CD1c-positive myeloid dendritic cell (primary cell): Measurements from ENCODE around the gene ICOSLG.
"Not testable (repeated sequence)": the region's sequence is repeated elsewhere in the genome, so short reads cannot be mapped to it uniquely, and the experiment has no call there.

Experiments used
- DNase-seq: peaks from one replicate; pipeline ENCODE4 v3.0.0-alpha.2; 2016; ENCODE audit errors: extremely low spot score

The ICOSLG gene

DNA sequence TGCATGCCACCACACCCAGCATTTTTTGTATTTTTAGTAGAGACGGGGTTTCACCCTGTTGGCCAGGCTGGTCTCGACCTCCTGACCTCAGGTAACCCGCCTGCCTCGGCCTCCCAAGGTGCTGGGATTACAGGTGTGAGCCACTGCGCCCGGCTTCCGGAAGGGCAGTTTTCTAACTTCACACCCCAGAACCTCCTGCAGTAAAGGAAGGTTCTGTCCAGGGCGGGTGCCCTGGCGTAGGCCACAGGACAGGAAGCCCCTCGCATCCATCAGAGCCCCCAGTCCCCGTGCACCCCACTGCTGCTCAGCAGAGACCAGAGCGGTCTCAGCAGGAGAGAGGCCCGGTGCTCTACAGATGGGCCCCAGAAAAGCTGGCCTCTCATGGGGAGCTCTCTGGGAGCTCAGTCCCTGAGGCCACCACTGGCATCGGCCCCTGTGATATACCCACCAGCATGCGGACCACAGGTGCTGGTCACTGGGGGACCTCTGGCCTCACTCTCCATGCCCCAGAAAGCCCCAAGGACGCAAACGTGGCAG is 25.1 kb upstream of the ICOSLG start:
- no peak for DNase-seq

DNA sequence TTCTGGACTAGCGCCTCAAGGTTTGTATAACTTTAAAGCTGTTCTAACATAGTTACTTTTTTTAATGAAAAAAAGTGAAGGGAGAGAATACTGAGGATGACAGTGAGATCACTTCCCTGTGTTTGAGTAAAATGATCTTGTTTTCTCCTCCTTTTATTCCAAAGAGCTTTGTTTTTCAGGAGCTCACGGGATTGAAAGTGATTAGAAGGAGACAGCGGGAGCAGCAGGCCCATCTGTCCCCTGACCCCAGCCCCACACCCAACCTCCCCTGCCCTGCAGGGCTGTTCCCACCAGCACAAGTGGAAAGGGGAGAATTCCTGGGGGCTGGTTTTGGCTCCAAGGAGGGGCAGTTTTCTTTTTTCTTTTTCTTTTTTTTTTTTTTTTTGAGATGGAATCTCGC is 23.0 kb upstream of the ICOSLG start:
- no peak for DNase-seq

DNA sequence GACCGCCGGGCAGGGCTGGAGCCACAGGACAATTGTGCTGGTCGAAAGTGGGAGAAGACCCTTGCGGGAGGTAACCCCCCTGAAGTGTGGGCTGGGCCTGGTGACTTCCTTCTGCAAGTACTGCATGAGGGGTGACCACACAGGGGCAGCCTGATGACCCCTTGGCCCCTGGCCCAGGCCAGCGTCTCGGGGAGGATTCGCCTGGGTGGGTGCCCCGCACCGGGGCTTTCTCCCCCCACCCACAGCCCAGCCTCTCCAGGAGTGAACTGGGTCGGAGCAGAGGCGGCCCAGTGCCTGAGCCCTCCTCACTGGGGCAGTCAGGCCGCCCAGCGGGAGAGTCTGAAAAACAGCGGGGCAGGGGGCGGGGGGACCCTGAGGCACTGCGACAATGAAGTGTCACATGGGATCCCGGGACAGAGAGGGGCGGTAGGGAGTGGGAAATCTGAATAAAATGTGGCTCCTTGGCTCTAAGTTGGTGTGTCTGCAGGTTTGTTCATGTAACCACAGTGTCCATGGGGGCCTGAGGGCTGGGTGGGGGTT is 22.5 kb upstream of the ICOSLG start:
- no peak for DNase-seq

DNA sequence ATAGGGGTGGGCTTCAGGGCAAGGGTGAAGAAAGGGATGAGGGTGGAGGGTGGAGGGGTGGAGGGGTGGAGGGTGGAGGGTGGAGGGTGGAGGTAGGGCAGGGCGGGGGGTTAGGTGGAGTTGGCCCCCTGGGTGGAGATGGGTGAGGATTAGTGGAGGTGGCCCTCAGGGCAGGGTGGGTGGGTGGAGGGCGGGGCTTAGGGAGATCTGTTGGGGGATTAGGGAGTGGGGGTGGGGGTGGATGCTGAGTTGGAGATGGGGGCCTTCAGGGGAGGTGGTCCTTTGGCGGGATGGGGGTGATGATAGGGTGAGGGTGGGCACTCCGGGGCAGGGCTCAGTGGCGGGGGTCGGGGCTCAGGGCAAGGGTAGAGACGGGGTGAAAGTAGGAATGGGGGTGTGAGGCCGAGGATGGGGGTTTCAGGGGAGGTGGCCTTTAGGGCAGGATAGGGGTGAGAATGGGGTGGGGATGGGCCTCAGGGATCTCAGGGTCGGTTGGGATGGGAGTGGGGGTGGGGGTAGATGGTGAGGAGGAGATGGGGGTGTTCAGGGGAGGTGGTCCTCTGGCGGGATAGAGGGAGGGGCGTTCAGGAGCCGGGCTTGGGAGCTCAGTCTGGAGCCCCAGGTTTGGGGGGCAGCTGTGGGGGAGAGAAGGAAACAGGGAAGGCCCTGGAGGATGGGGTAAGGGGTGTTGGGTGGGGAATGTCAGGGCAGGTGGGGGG is 21.8 kb upstream of the ICOSLG start:
- no peak for DNase-seq

DNA sequence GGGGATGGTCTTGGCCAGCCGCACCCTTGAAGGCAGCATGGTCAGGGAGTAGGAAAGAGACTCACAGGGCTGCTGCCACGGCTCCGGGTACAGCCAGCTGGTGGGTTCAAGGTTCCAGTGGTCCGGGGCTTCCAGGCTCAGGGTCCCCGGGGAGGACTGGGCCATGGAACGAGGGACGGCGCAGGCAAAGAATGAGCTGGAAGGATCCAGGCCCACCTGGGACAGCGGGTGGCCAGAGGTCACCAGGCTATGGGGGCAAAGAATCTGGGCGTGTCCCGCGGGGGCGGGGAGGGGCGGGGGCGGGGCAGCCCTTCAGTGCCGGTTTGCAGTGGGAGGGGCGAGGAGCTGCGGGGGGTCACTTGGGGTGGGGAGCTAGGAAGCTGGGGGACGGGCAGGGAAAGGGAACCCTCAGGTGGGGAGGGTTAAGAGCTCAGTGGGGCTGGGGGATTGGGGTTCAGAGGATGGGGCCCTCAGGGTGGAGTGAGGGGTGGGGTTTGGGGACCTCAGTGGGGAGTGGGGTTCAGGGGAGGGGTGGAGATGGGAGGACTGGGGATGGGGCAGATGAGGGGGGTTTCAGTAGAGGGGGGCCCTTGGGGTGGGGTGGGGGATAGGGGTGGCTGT is 21.0 kb upstream of the ICOSLG start, which contains the start of gene DNMT3L:
TSS of gene DNMT3L (minus strand) at position 223 of the 621 bp plus-strand sequence. CDS start 638 bp downstream, outside the sequence.
- no peak for DNase-seq

DNA sequence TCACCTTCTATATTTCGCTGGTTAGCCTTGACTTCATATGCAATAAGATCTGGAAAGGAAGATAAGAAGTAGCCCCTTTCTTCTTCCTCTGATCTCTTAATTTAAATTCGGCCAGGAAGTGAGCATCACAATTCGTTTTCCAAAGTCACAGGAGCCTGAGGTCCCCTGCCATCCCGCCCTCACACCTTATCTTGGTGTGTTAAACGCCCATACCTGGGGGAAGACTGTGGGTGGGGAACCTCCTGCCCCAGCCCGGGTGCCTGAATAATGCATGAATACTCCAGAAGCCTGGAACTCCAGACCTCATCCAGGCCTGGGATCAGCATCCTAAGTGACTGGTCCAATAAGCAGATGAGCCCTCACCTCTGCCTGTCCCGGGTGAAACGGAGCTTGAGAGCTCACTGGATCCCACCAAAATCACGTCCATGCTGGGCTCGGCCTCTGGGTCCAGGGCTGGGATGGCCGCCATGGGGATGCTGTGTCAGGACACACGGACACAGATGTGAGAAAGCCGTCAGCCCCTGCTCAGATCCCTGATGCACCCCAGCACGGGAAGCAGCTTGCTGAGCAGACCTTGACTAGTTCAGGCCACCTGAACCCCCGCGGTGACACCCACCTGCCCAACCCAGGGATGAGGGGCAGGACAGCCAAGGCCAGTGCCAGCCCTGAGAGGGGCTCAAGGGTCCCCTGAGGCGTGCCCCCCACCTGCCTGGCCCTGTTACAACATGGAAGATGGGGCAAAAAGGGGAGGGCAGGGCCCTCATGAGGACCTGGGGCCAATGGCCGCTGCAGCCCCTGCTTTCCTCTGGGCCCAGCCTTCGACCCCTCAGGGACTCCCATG is 20.3 kb upstream of the ICOSLG start:
- DNase-seq: no peak

DNA sequence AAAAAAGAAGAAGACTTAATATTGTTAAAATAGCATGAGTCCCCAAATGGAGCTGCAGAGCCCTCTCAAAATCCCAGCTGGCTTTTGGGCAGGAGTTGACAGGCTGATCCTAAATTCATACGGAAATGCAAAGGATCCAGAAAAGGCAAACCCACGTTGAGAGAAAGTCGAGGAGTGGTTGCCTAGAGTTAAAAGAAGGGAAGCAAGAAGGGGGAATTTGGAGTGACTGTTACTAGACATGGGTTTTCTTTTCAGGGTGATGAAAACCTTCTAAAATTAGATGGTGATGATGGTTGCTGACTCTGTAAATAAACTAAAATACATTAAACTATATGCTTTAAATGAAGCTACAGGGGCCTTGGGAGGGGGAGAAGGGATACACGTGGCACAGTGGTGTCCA is 19.3 kb upstream of the ICOSLG start:
- DNase-seq: no peak

DNA sequence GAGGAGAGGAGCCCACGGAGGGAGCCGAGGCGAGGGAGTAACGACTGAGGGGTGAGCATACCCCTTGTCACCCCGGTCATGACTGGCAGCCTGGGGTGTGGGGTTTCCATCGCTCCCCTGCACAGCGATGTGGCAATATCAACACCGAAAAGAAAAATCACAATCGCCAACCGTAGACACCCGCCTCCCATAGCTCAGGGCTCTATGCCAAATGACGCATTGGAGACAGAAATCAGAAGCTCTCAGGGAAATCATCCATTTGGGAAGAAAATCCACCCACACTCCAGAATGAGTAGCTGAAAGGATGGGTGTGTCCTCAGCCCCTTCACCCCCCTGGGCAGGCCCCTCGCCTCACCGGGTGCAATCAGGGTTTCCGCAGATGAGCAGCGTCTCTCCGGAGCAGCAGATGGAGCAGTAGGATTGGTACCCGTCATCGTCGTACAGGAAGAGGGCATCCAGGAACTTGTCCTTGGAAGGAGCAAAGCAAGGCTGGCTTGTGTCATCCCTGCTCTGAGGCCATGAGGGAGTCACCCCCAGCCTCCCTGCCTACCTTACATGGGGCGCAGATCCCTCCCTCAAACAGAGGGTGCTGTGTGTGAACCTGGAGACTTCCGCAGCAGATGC is 18.5 kb upstream of the ICOSLG start:
- no peak for DNase-seq

DNA sequence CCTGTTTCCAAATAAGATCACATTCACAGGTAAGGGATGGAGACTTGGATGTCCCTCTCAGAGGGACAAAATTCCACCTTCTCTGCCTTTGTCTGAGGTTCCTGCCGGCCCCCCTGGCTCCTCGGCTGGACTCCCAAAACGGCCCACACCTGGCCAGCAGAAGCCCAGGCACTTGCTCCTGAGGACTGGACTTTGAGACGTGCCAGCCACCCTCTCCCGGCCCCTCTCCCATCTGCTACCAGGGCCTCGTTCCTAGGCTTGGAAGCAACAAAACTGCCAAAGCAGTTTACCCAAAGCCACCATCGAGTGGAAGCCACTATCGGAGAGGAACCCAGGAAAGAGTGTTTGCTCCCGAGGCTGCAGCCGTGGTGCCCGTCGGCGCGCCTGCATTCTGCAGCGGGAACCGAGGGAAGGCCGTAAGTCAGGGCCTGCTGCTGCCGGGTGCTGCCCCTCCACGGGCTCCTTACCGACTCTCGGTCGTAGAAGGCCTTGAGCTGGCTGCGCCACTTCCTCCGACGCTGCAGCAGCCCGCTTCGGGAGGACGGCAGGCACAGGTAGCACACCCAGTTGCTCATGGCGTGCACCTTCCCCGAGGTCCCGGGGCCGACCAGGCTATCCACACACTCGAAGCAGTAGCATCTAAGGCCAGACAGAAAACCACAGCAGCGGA is 17.4 kb upstream of the ICOSLG start:
- no peak for DNase-seq

DNA sequence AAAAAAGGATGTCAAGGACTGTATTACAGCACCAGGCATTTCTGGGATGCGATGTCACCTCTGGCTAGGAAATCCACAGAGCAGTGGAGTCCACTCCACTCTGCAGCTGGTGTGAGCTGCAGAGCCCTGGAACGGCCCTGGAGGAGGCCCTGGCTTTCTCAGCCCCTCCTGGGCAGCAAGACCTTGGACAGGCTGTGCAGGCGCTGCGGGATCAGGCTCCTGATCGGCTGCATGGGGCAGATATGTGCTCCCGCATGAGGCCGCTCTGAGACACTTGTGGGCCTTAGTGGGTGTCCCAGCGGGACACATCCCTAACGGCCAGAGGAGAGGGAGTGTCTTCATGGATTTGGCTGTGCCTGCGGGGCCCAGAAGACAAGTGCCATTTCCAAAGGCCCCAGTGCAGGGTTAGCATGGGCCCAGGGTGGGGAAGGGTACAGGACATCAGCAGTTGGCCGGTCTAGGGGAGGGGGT is 14.8 kb upstream of the ICOSLG start:
- no peak for DNase-seq

DNA sequence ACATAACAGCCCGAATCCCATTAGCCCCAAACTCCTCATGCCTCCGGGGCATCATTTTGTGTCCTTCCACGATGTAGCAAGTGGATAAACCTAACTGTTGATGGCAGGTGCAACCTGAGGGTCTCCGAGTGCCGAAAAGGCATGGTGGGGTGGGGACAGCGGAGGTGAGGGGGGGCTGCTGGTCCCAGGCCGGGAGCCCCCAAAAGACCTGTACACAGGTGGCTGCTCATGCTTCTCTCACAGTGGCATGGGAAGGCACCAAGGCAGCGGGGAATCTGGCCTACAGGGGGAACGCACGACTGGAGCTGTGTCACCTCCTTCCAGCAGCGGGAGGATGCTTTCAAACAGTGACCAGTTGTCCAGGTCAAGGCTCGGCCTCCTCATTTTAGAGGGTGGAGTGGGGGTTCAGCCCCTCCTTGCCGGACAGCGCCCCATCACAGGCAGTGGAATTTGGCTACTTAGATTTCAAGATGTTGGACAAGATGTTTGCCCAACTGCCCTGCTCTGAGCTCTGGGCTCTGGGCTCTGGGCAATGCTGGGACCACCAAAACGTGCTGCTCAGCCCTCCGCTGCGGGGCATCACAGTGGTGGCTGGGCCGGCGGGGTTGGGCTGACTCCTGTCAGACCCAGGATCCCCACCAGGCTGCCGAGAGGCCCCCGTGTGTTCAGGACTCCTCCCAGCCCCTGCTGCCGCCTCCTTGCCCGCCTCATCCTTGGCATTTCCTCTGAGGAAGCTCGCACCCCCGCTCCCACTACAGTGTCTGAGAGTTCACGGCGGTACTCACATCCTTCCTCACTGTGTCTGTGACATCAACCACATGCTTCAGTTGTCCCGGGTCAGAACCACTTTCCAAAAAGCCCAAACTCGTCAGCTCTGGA is 13.3 kb upstream of the ICOSLG start:
- peak; percentile 45 for DNase-seq

DNA sequence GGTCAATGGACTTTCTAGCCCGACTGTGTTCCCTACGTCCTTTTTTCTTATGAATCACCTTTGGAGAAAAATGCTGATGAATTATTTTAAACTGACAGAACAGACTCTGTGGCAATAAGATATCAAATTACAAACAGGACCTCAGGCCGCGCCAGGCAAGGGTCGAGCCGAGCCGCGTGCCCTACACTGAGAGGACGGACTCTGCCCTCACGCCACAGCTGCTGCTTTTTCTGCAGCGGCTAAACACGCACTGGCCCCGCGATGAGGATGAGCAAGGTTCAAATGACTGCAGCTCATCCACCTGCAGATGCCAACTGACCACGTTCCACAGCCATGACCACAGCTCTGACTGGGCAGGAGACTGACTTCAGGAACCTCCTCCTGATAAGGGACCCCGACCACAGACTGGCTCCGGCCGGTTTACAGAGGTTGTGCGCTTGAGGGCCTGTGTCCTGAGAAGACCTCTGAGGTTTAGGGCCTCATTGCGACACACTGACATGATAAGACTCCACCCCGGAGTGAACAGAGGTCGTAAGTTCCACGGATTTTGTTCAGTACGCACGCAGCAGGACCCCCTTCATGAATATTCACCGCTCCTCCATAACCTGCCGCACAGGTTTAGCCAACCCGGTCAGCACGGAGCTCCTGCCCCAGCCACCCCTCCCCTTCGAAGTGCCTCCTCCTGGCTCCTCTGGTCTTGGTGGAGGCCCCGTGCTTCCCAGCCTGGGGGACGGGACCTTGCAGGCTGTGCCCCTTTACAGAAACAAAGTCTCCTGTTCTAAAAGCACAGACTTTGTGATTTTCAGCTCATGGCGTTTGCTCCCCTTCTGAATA is 8.7 kb upstream of the ICOSLG start:
- DNase-seq: not testable (repeated sequence)

DNA sequence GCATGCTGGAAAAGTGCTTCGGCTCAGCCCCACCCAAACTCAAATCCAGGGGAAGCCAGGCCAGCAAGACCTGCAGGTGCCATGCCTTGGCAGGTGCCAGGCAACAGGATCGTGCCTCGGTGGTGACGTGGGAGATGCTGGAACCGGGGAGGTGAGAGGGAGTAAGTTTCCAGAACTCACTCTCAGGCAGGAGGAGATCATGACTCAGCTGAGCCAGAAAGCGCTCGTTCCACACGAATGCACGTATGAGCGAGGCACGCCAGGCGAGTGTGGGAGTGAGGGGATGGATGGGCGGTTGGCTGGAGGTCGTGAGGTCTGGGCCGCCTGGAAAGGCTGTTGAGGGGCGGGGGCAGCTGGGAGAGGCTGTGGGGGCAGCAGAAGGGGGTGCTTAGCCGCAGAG is 7.2 kb upstream of the ICOSLG start:
- not testable (repeated sequence) for DNase-seq

DNA sequence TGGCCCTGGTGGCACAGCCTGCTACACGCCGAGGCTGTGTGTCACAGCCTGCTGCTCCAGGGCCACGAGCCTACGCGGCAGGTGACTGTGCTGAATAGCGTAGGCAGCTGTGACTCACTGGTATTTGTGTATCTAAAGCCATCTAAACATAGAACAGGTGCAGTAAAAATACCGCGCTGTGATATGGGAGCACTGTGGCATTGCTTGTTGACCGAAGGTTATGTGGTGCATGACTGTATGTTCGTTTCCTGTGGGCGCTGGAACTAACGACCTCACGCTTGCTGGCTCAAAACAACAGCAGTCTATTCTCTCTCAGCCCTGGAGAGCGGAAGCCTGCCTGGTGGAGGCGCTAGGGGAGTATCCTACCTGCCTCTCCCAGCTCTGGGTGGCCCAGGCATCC is 3.2 kb upstream of the ICOSLG start:
- not testable (repeated sequence) for DNase-seq

DNA sequence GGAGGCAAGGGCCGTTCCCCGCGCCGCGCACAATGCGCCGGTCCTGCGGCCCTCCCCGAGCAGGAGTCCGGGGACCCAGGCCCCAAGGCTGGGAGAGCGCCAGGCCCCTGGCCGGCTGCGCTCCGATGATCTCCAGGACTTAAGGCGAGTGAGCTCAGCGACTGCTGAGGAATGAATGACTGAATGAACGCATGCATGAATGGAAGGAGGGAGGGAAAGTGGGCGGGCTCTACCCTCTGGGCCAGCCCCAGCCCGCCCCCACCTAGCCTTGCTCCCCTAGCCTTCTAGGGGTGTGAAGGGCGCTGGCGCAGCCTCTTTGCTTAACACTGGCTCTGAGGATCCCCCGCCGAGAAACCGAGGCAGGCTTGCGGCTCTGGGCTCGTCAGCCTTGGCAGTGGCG is 538 bp upstream of the ICOSLG start:
- DNase-seq: not testable (repeated sequence)

DNA sequence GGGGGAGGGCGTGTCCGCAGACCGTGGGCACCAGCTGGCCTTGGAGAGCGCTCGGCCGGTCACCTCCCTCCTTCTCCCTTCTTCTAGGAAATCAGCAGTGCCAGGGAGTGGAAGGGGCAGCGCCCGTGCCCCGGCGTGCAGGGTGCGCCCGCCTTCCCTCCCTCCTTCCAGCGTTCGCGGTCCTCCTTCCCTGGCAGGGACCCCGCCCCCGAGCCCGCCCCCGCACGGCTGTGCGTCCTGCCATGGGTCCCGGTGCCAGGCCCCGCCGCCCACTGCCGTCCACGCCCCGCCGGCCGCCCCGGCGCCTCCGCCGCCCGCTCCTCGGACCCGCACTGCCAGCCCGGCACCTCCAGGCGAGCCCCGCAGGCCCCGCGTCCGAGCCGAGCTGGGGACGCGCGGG is 390 bp downstream of the ICOSLG start:
- not testable (repeated sequence) for DNase-seq

DNA sequence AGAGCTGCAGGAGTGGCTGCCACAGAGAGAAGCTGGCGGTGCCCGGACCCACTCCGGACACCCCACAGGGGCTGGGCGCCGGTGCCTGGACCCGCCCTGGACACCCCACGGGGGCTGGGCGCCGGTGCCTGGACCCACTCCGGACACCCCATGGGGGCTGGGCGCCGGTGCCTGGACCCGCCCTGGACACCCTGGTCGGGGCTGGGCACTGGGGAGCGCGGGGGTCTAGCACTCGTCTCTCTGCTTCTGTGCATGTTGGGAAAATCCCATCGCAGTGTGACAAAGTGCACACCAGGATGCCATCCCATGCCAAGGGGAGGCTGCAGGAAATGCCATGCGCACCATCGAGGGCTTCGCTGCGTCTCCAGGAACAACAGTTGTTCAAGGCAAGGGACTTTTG is 11.2 kb downstream of the ICOSLG start:
- not testable (repeated sequence) for DNase-seq

DNA sequence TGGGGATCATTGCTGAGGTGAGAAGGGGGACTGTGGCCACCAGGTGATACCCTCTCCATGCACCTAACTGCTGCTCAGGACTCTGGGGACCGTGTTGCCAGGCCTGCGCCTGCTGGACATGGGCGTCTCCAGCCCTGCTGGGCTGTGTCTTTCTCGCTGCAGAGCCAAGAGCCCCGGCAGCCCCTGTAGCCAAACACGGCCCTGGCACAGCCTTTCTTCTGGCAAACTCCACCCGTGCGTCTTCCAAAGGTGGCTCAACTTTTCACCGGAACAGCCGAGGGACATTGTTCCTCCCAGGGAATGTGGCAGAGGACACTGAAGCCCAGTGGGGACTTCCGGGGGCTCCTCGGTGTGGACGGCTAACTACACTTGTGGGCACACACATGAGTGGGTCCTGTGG is 12.6 kb downstream of the ICOSLG start:
- DNase-seq: not testable (repeated sequence)

DNA sequence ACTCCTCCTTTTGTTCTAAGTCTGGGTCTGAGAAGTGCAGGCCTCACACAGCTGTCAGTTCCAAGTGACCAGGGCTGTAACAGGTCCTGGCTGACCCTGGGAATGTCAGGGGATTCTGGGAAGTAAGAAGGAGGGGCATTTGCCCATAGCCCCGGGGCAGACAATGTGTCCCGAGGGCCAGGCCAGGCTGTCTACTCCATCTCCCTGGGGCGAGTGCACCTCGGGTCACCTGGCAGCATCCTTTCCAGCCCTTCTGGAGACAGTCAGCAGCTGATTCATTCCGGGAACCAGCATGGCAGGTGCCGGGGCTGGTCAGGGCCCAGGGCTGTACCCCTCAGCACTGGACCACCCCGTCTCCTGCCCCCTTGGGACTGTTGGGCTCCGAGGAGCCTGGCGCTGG is 13.1 kb downstream of the ICOSLG start:
- not testable (repeated sequence) for DNase-seq
